Measurements from ENCODE around the gene CDK5RAP2. TPM values are rescaled to one million over a fixed set of nuclear protein-coding genes. Genes with fewer than 3 reads are reported as not detected.

The CDK5RAP2 gene
- total RNA-seq, 1 donor from 2014 or later = 54.5 TPM

GRCh38 chr9:120544441-120544840, 35.5 kb downstream of the CDK5RAP2 start:
- peaks cover 0 to 40% of the 10 kb centered on the region in 2 donors for H3K36me3 ChIP-seq

GRCh38 chr9:120542701-120543490, 37.1 kb downstream of the CDK5RAP2 start:
- H3K9me3 ChIP-seq = no peaks in the 10 kb centered on the region
- H3K27ac ChIP-seq = no peak overlapping the region
- DNase-seq (ENCODE audit: extremely low spot score in 2 of 2) = no peak
- no peaks in the 10 kb centered on the region for H3K4me1 ChIP-seq
- intact Hi-C loops (cut with DNase I) = no loop called here
- no peaks in the 10 kb centered on the region for H3K27me3 ChIP-seq
- H3K36me3 ChIP-seq = peaks cover 0 to 46% of the 10 kb centered on the region in 2 donors
- no peak overlapping the region for H3K4me3 ChIP-seq
- TF ChIP-seq POLR2A (IDR thresholded peaks at IDR 0.05) = no peak
- TF ChIP-seq POLR2AphosphoS5 (IDR thresholded peaks at IDR 0.05; ENCODE audit: insufficient read depth in 1 of 2, low read depth in 1 of 2) = no peak
- TF ChIP-seq CTCF (IDR thresholded peaks at IDR 0.05) = no peak

More at GRCh38 chr9:120544441-120544840, 35.5 kb downstream of the CDK5RAP2 start:
- Histone ChIP-seq H3K4me1 (no peaks in the 10 kb centered on the region), H3K27me3 (no peaks in the 10 kb centered on the region), H3K27ac (no peak overlapping the region), H3K4me3 (no peak overlapping the region), H3K9me3 (no peaks in the 10 kb centered on the region)
- intact Hi-C loops (cut with DNase I) = no loop called here
- TF ChIP-seq CTCF (IDR thresholded peaks at IDR 0.05) (no peak), POLR2AphosphoS5 (IDR thresholded peaks at IDR 0.05; ENCODE audit: insufficient read depth in 1 of 2, low read depth in 1 of 2) (no peak), POLR2A (IDR thresholded peaks at IDR 0.05) (no peak)
- no peak for DNase-seq (ENCODE audit: extremely low spot score in 2 of 2)

GRCh38 chr9:120541921-120542320, 38.0 kb downstream of the CDK5RAP2 start:
- H3K9me3 ChIP-seq = no peaks in the 10 kb centered on the region
- no peaks in the 10 kb centered on the region for H3K27me3 ChIP-seq
- H3K4me1 ChIP-seq = no peaks in the 10 kb centered on the region
- no peak overlapping the region for H3K4me3 ChIP-seq
- no peak overlapping the region for H3K27ac ChIP-seq
- intact Hi-C loops (cut with DNase I) = no loop called here
- TF ChIP-seq POLR2A (IDR thresholded peaks at IDR 0.05) (no peak), POLR2AphosphoS5 (IDR thresholded peaks at IDR 0.05; ENCODE audit: insufficient read depth in 1 of 2, low read depth in 1 of 2) (no peak), CTCF (IDR thresholded peaks at IDR 0.05) (no peak)
- no peak for DNase-seq (ENCODE audit: extremely low spot score in 2 of 2)
- H3K36me3 ChIP-seq = peaks cover 0 to 46% of the 10 kb centered on the region in 2 donors

- no peaks in the 10 kb centered on the region for H3K9me3 ChIP-seq
- no peak overlapping the region for H3K27ac ChIP-seq
- TF ChIP-seq POLR2AphosphoS5 (IDR thresholded peaks at IDR 0.05; ENCODE audit: insufficient read depth in 1 of 2, low read depth in 1 of 2) (no peak), POLR2A (IDR thresholded peaks at IDR 0.05) (no peak), CTCF (IDR thresholded peaks at IDR 0.05) (no peak)
- H3K36me3 ChIP-seq = peaks cover 0 to 53% of the 10 kb centered on the region in 2 donors
- H3K4me1 ChIP-seq = no peaks in the 10 kb centered on the region
- intact Hi-C loops (cut with DNase I) = no loop called here
- DNase-seq (ENCODE audit: extremely low spot score in 2 of 2) = no peak
- no peak overlapping the region for H3K4me3 ChIP-seq
- no peaks in the 10 kb centered on the region for H3K27me3 ChIP-seq
Observed at GRCh38 chr9:120539951-120540350, 40.0 kb downstream of the CDK5RAP2 start.

GRCh38 chr9:120538339-120538738, 41.6 kb downstream of the CDK5RAP2 start:
- Histone ChIP-seq H3K9me3 (no peaks in the 10 kb centered on the region), H3K27ac (no peak overlapping the region), H3K27me3 (no peaks in the 10 kb centered on the region), H3K4me1 (no peaks in the 10 kb centered on the region), H3K4me3 (no peak overlapping the region), H3K36me3 (peaks cover 0 to 44% of the 10 kb centered on the region in 2 donors)
- TF ChIP-seq POLR2A (IDR thresholded peaks at IDR 0.05) = no peak
- TF ChIP-seq CTCF (IDR thresholded peaks at IDR 0.05) = no peak
- no peak for TF ChIP-seq POLR2AphosphoS5 (IDR thresholded peaks at IDR 0.05; ENCODE audit: insufficient read depth in 1 of 2, low read depth in 1 of 2)
- intact Hi-C loops (cut with DNase I) = no loop called here
- no peak for DNase-seq (ENCODE audit: extremely low spot score in 2 of 2)

All from vagina (tissue), 2 donors.